ENCODE results near the gene TMEM158.

DNA sequence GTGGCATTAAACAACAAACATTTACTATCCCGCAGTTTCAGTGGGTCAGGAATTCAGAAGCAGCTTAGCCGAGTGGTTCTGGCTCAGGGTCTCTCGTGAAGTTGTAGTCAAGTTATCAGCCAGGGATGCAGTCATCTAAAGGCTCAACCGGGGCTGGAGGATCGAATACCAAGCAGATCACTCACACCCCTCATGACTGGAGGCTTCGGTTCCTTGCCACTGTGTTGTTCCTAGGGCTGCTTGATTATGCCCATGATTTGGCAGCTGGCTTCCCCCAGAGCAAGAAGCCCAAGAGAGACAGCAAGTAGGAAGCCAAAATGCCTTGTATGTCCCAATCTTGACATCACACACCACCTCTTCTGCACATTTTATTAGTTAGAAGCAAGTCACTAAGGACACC is 46.0 kb downstream of the TMEM158 start:
- TF ChIP-seq CTCF (IDR thresholded peaks at IDR 0.05) (no peak), POLR2A (IDR thresholded peaks at IDR 0.05) (no peak)

All from vagina (tissue), 2 donors.